MM.1S (cell line): ENCODE data around the gene PKP2.

Experiments used
- DNase-seq: peaks from one replicate; pipeline ENCODE4 v3.0.0-alpha.2; 2015
- H2AFZ ChIP-seq: fragments of 300-600 bp; sonication (generic); 2 replicates; pipeline ENCODE4 v1.6.0; 2016; ENCODE audit warnings: antibody characterized with exemption, low read length
- H3F3A ChIP-seq: fragments of 300-600 bp; sonication (generic); 2 replicates; pipeline ENCODE4 v1.6.1; 2016; ENCODE audit warnings: mild to moderate bottlenecking, antibody characterized with exemption, low read length, moderate library complexity, mixed read lengths; ENCODE audit not compliant: insufficient read depth
- H3K27ac ChIP-seq: fragments of 300-600 bp; sonication (generic); 2 replicates; pipeline ENCODE4 v1.5.1; 2016; ENCODE audit warnings: mild to moderate bottlenecking, low read length
- H3K27me3 ChIP-seq: fragments of 300-600 bp; sonication (generic); replicated peaks from 2 replicates; pipeline ENCODE4 v1.6.0; 2016; ENCODE audit warnings: low read length; ENCODE audit not compliant: insufficient read depth
- H3K36me3 ChIP-seq: fragments of 300-600 bp; sonication (generic); replicated peaks from 2 replicates; pipeline ENCODE4 v1.6.1; 2016; ENCODE audit warnings: mild to moderate bottlenecking, low read length, mixed read lengths; ENCODE audit not compliant: insufficient read depth
- H3K4me1 ChIP-seq: fragments of 300-600 bp; sonication (generic); 2 replicates; pipeline ENCODE4 v1.6.1; 2016; ENCODE audit warnings: low read length, mixed read lengths
- H3K4me2 ChIP-seq: fragments of 300-600 bp; sonication (generic); 2 replicates; pipeline ENCODE4 v1.6.0; 2016; ENCODE audit warnings: low read depth, low read length
- H3K4me3 ChIP-seq: fragments of 300-600 bp; sonication (generic); 2 replicates; pipeline ENCODE4 v1.5.1; 2016; ENCODE audit warnings: low read length, mixed read lengths
- H3K79me2 ChIP-seq: fragments of 300-600 bp; sonication (generic); 2 replicates; pipeline ENCODE4 v1.6.1; 2016; ENCODE audit warnings: mixed run types, low read length, mixed read lengths
- H3K9ac ChIP-seq: fragments of 300-600 bp; sonication (generic); 2 replicates; pipeline ENCODE4 v1.6.1; 2016; ENCODE audit warnings: low read length, mixed read lengths
- H3K9me2 ChIP-seq: fragments of 300-600 bp; sonication (generic); replicated peaks from 2 replicates; pipeline ENCODE4 v1.6.1; 2016; ENCODE audit warnings: mild to moderate bottlenecking, low read length, mixed read lengths; ENCODE audit not compliant: insufficient read depth
- H3K9me3 ChIP-seq: fragments of 300-600 bp; sonication (generic); replicated peaks from 2 replicates; pipeline ENCODE4 v1.6.1; 2016; ENCODE audit warnings: mild to moderate bottlenecking, low read length, mixed read lengths; ENCODE audit not compliant: insufficient read depth
- H4K20me1 ChIP-seq: fragments of 300-600 bp; sonication (generic); 2 replicates; pipeline ENCODE4 v1.6.1; 2016; ENCODE audit warnings: mild to moderate bottlenecking, low read length, moderate library complexity, mixed read lengths; ENCODE audit not compliant: insufficient read depth
- CTCF ChIP-seq: fragments of 300-600 bp; sonication (generic); IDR thresholded peaks from 2 replicates; pipeline ENCODE4 v1.5.1; 2016; ENCODE audit warnings: antibody characterized with exemption, low read length, mixed read lengths
- EZH2 ChIP-seq: fragments of 300-600 bp; sonication (generic); optimal IDR thresholded peaks from 2 replicates; pipeline ENCODE3; 2017; ENCODE audit warnings: low read depth, mild to moderate bottlenecking, antibody characterized with exemption, low read length, mixed read lengths
- EZH2phosphoT487 ChIP-seq: fragments of 300-600 bp; sonication (generic); IDR thresholded peaks from 2 replicates; pipeline ENCODE4 v1.6.1; 2018; ENCODE audit warnings: antibody characterized with exemption, low read length

Gene PKP2

GRCh38 chr12:32819424-32819823 is 77.2 kb downstream of the PKP2 start:
- peaks cover 18% of the 10 kb centered on the region for H3F3A ChIP-seq
- no peaks in the 10 kb centered on the region for H3K9me3 ChIP-seq
- H3K4me2 ChIP-seq: no peak overlapping the region
- no peaks in the 10 kb centered on the region for H3K27me3 ChIP-seq
- H3K27ac ChIP-seq: no peak overlapping the region
- peaks cover 30% of the 10 kb centered on the region for H3K79me2 ChIP-seq
- H2AFZ ChIP-seq: no peak overlapping the region
- no peak for DNase-seq
- TF ChIP-seq EZH2phosphoT487 (no peak), EZH2 (no peak), CTCF (no peak)
- no peak overlapping the region for H3K9ac ChIP-seq
- H3K4me3 ChIP-seq: no peak overlapping the region
- H4K20me1 ChIP-seq: no peaks in the 10 kb centered on the region
- peaks cover 43% of the 10 kb centered on the region for H3K36me3 ChIP-seq
- H3K4me1 ChIP-seq: peaks cover 31% of the 10 kb centered on the region
- H3K9me2 ChIP-seq: no peaks in the 10 kb centered on the region

GRCh38 chr12:32811686-32812392 is 84.7 kb downstream of the PKP2 start:
- H3K9ac ChIP-seq: no peak overlapping the region

GRCh38 chr12:32809846-32810245 is 86.7 kb downstream of the PKP2 start:
- DNase-seq: no peak
- Histone ChIP-seq H3K9me2 (no peaks in the 10 kb centered on the region), H3K4me2 (no peak overlapping the region), H3K4me1 (no peaks in the 10 kb centered on the region), H3K79me2 (no peaks in the 10 kb centered on the region; the same call in 1 of the 2 replicates), H3K36me3 (peaks cover 5% of the 10 kb centered on the region; the same call in 1 of the 2 replicates), H3K27ac (no peak overlapping the region), H3K9me3 (no peaks in the 10 kb centered on the region), H3K27me3 (no peaks in the 10 kb centered on the region), H2AFZ (no peak overlapping the region), H3F3A (no peaks in the 10 kb centered on the region), H3K9ac (no peak overlapping the region), H3K4me3 (no peak overlapping the region), H4K20me1 (no peaks in the 10 kb centered on the region)
- no peak for TF ChIP-seq EZH2
- no peak for TF ChIP-seq CTCF
- no peak for TF ChIP-seq EZH2phosphoT487

More at GRCh38 chr12:32811686-32812392, 84.7 kb downstream of the PKP2 start:
- no peak for TF ChIP-seq CTCF
- TF ChIP-seq EZH2: no peak
- TF ChIP-seq EZH2phosphoT487: no peak
- H3K27me3 ChIP-seq: no peaks in the 10 kb centered on the region
- H3K4me2 ChIP-seq: no peak overlapping the region
- H3K36me3 ChIP-seq: peaks cover 16% of the 10 kb centered on the region
- no peaks in the 10 kb centered on the region for H3K9me2 ChIP-seq
- H3F3A ChIP-seq: no peaks in the 10 kb centered on the region
- H3K4me1 ChIP-seq: no peaks in the 10 kb centered on the region
- no peak for DNase-seq
- no peaks in the 10 kb centered on the region; the same call in 1 of the 2 replicates for H3K79me2 ChIP-seq
- H3K27ac ChIP-seq: no peak overlapping the region
- H3K4me3 ChIP-seq: no peak overlapping the region
- H3K9me3 ChIP-seq: no peaks in the 10 kb centered on the region
- no peaks in the 10 kb centered on the region for H4K20me1 ChIP-seq
- no peak overlapping the region for H2AFZ ChIP-seq
